Amniotic epithelial cell (primary cell): ENCODE data around the gene MLN.
"Not testable (repeated sequence)": the region's sequence is repeated elsewhere in the genome, so short reads cannot be mapped to it uniquely, and the experiment has no call there.

Experiments used
- DNase-seq: peaks from one replicate; pipeline ENCODE4 v3.0.0-alpha.2; 2010; ENCODE audit warnings: low read depth

The MLN gene

DNA sequence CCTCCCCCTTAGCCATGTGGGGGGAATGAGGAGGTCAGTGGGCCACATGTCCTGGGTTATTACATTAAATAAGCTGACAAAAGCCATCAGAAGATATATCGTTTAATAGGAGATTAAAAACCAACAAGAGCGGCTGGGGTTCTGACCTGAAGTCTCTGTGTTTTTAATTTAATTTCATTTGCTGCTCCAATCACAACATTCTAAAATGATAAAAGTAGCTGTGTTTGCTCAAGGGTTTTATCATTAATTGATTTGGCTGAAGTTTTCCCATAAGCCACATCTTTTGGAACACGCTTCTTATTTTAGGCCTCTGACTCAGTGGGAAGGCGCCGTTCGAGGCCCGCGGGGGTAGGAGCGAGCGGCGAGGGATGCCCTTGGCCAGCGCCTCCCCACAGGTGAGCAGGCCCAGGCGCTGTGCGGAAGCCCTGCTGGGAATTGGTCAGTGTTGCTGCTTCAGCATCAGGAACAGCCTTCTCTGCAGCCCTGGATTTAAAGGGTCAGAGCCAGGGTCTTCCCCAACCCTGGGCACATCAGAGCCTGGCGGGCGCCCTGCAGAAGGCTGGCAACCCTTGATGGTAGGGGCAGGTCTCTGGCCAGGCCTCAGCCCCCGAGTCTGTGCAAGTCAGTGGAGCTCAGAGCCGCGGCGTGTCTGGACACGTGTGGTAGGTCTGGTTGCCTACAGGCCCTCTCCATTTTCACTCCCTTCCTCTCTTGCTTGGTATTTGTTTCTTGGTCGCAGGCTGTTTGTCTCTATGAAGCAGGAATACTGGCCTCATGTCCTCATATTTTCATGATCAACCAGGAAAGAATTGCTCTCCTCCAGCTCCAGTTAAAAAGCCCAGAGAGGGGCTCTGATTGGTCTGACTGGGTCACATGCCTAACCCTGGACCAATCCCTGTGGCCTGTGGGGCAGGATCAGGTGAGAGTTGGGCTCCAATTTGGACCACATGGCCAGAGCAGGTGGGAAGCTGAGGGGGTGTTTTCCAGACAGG lies 30.9 kb upstream of the MLN start:
- no peak for DNase-seq

- DNase-seq = no peak
Observed at GRCh38 chr6:33833599-33833998, 29.8 kb upstream of the MLN start.

- not testable (repeated sequence) for DNase-seq
Observed at GRCh38 chr6:33832831-33833230, 29.0 kb upstream of the MLN start.

DNA sequence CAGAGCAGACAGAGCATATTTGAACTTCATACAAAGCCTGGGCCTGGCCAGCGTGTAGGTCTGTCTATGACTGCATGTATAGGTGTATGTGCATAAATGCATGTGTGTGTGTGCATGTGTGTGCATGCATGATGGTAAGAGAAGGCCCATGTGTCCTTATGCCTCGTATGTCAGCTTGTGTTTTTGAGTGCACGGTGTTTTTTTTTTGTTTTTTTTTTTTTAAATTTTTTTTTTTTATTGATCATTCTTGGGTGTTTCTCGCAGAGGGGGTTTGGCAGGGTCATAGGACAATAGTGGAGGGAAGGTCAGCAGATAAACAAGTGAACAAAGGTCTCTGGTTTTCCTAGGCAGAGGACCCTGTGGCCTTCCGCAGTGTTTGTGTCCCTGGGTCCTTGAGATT lies 27.9 kb upstream of the MLN start:
- not testable (repeated sequence) for DNase-seq

- DNase-seq = no peak
Observed at GRCh38 chr6:33830635-33831240, 26.9 kb upstream of the MLN start.

- DNase-seq = peak; percentile 27
Observed at GRCh38 chr6:33828764-33829731, 25.2 kb upstream of the MLN start.

- no peak for DNase-seq
Observed at GRCh38 chr6:33828452-33828763, 24.6 kb upstream of the MLN start.

DNA sequence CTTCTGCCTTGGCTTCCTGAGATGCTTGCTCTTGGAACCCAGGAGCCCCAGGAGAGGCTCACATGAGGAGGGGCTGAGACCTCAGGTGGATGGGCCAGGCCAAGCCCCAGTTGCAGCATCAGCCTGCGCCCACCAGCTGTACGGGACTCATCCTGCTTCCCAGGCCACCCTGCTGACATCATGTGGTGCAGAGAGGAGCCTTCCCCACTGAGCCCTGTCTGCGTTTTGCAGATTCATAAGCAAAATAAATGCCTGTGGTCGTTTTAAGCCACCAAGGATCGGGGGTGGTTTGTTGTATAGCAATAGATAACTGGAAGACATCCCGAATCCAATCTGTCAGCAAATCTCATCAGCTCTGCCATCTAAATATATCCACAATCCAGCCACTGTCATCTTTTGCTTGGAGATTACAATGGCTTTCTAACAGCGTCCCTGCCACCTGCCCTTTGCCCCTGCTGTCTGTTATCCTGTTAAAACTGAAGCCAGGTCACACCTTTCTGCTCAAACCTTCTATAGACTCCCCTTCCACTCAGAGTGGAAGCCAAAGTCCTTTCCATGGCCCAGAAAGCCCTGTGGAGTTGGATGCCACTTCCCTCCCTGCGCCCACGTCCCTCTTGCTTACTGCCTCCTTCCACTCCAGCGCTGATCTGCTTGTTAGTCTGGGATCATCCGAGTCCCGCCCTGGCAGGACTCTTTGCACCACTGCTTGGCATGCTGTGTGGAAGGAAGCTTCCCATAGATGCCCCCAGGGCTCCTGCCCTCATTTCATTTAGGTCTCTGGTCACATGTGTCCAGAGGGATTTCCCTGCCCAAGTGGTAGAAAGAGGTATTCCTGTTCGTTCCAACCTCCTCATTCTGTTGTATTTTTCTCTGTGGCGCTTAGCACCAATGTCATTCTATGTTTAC lies 24.0 kb upstream of the MLN start:
- no peak for DNase-seq

GRCh38 chr6:33826537-33826936 lies 22.7 kb upstream of the MLN start:
- no peak for DNase-seq

GRCh38 chr6:33824461-33825154 lies 20.8 kb upstream of the MLN start:
- DNase-seq = peak; percentile 29

GRCh38 chr6:33823806-33824205 lies 20.0 kb upstream of the MLN start:
- DNase-seq = no peak

GRCh38 chr6:33822575-33823395 lies 19.0 kb upstream of the MLN start:
- DNase-seq = peak; percentile 32

DNA sequence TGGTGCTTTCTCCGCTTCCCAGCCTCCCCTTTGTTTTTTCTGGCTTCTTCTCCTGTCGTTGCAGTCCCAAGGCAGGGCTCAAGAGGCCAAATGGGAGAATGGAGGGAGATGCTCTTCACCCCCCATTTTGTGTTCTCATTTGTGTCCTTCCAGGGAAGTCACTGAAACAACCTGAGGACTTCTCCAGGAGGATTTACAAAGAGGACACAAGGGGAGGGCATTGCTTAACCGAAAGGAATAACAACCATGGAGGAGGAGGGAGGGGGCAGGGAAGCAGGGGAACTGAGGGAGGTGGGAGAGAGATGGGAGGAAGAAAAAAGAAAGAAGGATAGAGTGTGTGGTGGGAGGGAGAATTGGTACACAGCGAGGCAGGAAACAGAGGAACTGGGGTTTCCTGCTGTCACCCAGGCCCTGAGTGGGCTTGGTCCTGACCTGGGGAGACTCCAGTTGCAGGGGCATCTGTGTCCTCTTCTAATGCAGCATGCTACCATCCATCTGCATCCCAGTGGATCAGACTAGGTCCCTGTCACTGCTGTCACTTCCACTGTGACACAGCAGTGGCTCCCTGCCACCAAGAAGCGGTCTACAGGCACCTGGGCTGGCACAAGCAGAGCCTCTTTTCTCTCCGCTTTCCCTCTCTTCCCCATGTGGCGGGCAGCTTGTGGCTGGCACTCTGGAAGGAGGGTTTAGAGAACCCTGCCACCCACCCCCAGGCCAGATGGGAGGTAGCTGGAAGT lies 17.1 kb upstream of the MLN start:
- no peak for DNase-seq

DNA sequence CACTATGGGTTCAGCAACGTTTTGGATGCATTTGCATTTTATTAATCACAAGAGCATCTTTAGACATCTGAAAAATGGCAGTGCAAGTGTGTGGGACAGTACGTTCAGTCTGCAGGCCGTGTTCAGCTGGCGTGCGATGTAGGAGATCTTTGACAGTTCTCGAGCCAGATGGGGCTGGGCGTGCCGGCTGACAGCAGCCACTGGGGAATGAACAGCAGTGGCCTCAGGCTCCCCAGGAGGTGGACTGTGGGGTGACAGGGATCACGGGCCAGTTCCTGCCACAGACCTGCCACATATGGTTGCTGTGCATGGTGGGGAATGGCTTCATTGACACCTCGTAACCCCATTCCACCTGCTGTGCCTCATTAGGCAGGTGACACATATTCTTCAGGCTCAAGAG lies 16.4 kb upstream of the MLN start:
- no peak for DNase-seq

GRCh38 chr6:33819021-33819420 lies 15.2 kb upstream of the MLN start:
- no peak for DNase-seq

GRCh38 chr6:33818293-33818692 lies 14.5 kb upstream of the MLN start:
- DNase-seq = no peak

DNA sequence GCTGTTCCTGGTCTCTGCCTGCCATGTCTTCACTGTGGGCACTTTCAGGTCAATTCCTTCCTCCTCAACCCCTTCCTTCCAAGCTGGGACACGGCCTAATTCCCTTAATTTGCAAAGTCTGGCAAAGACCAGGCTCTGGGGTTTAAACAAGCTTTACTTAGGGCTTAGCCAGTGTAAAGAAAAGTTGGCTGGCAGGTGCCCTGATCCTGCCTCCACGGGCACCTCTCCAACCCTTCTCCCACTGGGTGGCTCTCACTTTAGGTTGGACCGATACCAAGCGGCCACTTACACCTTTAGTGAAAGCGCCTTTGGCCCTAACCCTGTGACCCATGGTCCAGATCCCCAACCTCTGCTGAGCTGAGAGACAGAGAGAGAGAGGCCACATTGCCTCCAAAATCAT lies 13.7 kb upstream of the MLN start:
- no peak for DNase-seq

GRCh38 chr6:33816911-33817310 lies 13.1 kb upstream of the MLN start:
- DNase-seq = no peak

GRCh38 chr6:33815854-33816253 lies 12.1 kb upstream of the MLN start:
- DNase-seq = peak; percentile 21
